PC-9 (cell line): Measurements from ENCODE around the gene CDK13. TPM values are rescaled to one million over a fixed set of nuclear protein-coding genes. Genes with fewer than 3 reads are reported as not detected.

ENCODE experiments used
- BruUV-seq: library from RNA; stranded (reverse); fragments of 400-500 nt; replicated peaks from 2 replicates; lab custom pipeline; 2021; lab: Mats Ljungman, UMichigan
- CTCF ChIA-PET: fragments of 300-600 bp; sonication (Branson Sonifier 250); formaldehyde crosslinking; loops from one replicate; lab custom pipeline; 2022; ENCODE audit warnings: antibody characterized with exemption; lab: Charles Lee
- POLR2A ChIA-PET: fragments of 300-600 bp; sonication (Branson Sonifier 250); formaldehyde crosslinking; loops from one replicate; lab custom pipeline; 2022; ENCODE audit warnings: antibody characterized with exemption; ENCODE audit not compliant: unreplicated experiment; lab: Charles Lee
- DNase-seq, 2 experiments: peaks; one replicate each; pipeline versions ENCODE4 v3.0.0 to v3.0.0-alpha.2; 2015 to 2022; ENCODE audit warnings: mixed read lengths in 1 of 2
- H2AFZ ChIP-seq: fragments of 200-600 bp; sonication (generic); 2 replicates; pipeline ENCODE4 v1.8.1; 2017; ENCODE audit warnings: antibody characterized with exemption
- H3F3A ChIP-seq: fragments of 200-600 bp; sonication (generic); 2 replicates; pipeline ENCODE4 v1.8.1; 2017; ENCODE audit warnings: antibody characterized with exemption, mild to moderate bottlenecking, low read depth; ENCODE audit not compliant: insufficient read depth
- H3K27ac ChIP-seq: fragments of 200-600 bp; sonication (generic); 2 replicates; pipeline ENCODE4 v1.6.1; 2016; ENCODE audit warnings: mixed run types
- H3K27me3 ChIP-seq: fragments of 200-600 bp; sonication (generic); 2 replicates; pipeline ENCODE4 v1.6.1; 2016; ENCODE audit warnings: low read depth, mixed run types; ENCODE audit not compliant: insufficient read depth
- H3K36me3 ChIP-seq: fragments of 200-600 bp; sonication (generic); 2 replicates; pipeline ENCODE4 v1.6.1; 2016; ENCODE audit warnings: low read depth, mixed run types
- H3K4me1 ChIP-seq: fragments of 200-600 bp; sonication (generic); replicated peaks from 2 replicates; pipeline ENCODE4 v1.6.1; 2016; ENCODE audit warnings: mixed run types; ENCODE audit not compliant: insufficient read depth
- H3K4me2 ChIP-seq: fragments of 200-600 bp; sonication (generic); 2 replicates; pipeline ENCODE4 v1.6.1; 2017; ENCODE audit warnings: mixed run types
- H3K4me3 ChIP-seq: fragments of 200-600 bp; sonication (generic); 2 replicates; pipeline ENCODE4 v1.6.1; 2016; ENCODE audit warnings: mixed run types
- H3K79me2 ChIP-seq: fragments of 200-600 bp; sonication (generic); 2 replicates; pipeline ENCODE4 v1.6.1; 2017; ENCODE audit warnings: low read depth, mixed run types
- H3K9me2 ChIP-seq: fragments of 200-600 bp; sonication (generic); 2 replicates; pipeline ENCODE4 v1.8.1; 2017; ENCODE audit warnings: mild to moderate bottlenecking; ENCODE audit not compliant: insufficient read depth
- H3K9me3 ChIP-seq: fragments of 200-600 bp; sonication (generic); 2 replicates; pipeline ENCODE4 v1.8.1; 2016; ENCODE audit warnings: low read depth; ENCODE audit not compliant: insufficient read depth
- H4K20me1 ChIP-seq: fragments of 200-600 bp; sonication (generic); 2 replicates; pipeline ENCODE4 v1.8.1; 2017; ENCODE audit not compliant: insufficient read depth
- EZH2 ChIP-seq: fragments of 200-600 bp; sonication (generic); IDR thresholded peaks from 2 replicates; pipeline ENCODE4 v1.8.0; 2017; ENCODE audit warnings: antibody characterized with exemption, low read depth
- intact Hi-C: fragments of 100-400 bp; cut with micrococcal nuclease; formaldehyde crosslinking; loops from one replicate; pipeline ENCODE4 v1.10.0; 2022; ENCODE audit not compliant: unreplicated experiment
- total RNA-seq: library from RNA; stranded (reverse); gene quantifications from 2 replicates; pipeline ENCODE4 v1.2.3, GENCODE V29; 2021
- TF ChIP-seq, protein P1 (sequence below): fragments of 200-600 bp; sonication (generic); conservative IDR thresholded peaks from 2 replicates; pipeline ENCODE4 v1.6.1; 2017; ENCODE audit warnings: mixed run types, antibody characterized with exemption, mild to moderate bottlenecking, moderate library complexity

The CDK13 gene
- total RNA-seq, 1 experiment from 2014 or later, result 80.9 TPM

DNA sequence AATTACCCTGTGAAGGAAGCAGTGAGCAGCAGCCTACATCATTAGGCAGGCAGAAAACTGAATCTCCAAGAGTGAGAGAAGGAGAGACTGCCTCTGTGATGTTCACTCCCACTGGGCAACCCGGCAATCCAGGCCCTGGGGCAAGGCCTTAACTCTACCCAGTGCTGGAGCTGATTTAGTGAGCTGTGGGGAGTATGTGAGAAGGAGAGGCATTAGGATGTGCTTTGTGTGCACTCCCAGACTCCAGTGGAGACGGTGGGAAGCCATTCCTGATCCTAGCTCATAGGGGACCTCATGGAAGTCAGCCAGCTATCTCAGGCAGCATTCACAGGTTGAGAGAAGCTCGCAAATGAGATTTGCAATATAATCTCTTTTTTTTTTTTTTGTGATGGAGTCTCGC is 41.1 kb upstream of the CDK13 start:
- no peak for DNase-seq
- no peak overlapping the region for H2AFZ ChIP-seq
- H3K27ac ChIP-seq, result no peak overlapping the region
- TF ChIP-seq EZH2, result no peak
- TF ChIP-seq, protein P1, sequence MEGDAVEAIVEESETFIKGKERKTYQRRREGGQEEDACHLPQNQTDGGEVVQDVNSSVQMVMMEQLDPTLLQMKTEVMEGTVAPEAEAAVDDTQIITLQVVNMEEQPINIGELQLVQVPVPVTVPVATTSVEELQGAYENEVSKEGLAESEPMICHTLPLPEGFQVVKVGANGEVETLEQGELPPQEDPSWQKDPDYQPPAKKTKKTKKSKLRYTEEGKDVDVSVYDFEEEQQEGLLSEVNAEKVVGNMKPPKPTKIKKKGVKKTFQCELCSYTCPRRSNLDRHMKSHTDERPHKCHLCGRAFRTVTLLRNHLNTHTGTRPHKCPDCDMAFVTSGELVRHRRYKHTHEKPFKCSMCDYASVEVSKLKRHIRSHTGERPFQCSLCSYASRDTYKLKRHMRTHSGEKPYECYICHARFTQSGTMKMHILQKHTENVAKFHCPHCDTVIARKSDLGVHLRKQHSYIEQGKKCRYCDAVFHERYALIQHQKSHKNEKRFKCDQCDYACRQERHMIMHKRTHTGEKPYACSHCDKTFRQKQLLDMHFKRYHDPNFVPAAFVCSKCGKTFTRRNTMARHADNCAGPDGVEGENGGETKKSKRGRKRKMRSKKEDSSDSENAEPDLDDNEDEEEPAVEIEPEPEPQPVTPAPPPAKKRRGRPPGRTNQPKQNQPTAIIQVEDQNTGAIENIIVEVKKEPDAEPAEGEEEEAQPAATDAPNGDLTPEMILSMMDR, result no peak
- H3F3A ChIP-seq, result no peaks in the 10 kb centered on the region
- H3K79me2 ChIP-seq, result no peaks in the 10 kb centered on the region
- no peaks in the 10 kb centered on the region for H4K20me1 ChIP-seq
- no peaks in the 10 kb centered on the region for H3K9me3 ChIP-seq
- H3K4me1 ChIP-seq, result no peaks in the 10 kb centered on the region
- no peak overlapping the region for H3K4me3 ChIP-seq
- no peaks in the 10 kb centered on the region for H3K36me3 ChIP-seq
- POLR2A ChIA-PET, result no interaction called here
- no peak overlapping the region for H3K4me2 ChIP-seq
- H3K9me2 ChIP-seq, result no peaks in the 10 kb centered on the region
- H3K27me3 ChIP-seq, result no peaks in the 10 kb centered on the region
- CTCF ChIA-PET, result interaction anchor here (0.6 kb wide), 1 partner anchor 99 kb away, joined by 3 read pairs; no protein-coding TSS in a partner anchor
- intact Hi-C loops, result no loop called here
- BruUV-seq, result no TSS peak

DNA sequence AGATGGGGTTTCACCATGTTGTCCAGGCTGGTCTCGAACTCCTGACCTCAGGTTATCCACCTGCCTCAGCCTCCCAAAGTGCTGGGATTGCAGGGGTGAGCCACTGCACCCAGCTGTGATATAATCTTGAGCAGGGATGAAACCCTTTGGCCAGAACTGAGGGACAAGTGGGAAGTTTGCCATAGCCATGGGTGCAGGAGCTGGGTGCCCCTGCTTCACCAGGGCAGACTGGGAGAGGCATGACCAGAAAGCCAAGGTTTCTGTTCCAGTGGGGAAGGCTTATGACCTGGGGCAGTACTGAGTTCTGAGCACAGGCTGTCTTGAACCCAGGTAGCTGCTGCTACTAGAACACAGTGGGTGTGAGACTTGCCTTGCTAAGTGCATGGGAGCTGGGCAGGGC is 40.5 kb upstream of the CDK13 start:
- no peaks in the 10 kb centered on the region for H3K4me1 ChIP-seq
- H3K79me2 ChIP-seq, result no peaks in the 10 kb centered on the region
- ChIA-PET POLR2A (interaction anchor here (0.5 kb wide), 1 partner anchor 61 kb away, joined by 3 read pairs; no protein-coding TSS in a partner anchor), CTCF (interaction anchor here (0.6 kb wide), 1 partner anchor 111 kb away, joined by 3 read pairs; no protein-coding TSS in a partner anchor)
- no peaks in the 10 kb centered on the region for H4K20me1 ChIP-seq
- H3K9me2 ChIP-seq, result no peaks in the 10 kb centered on the region
- H3K36me3 ChIP-seq, result no peaks in the 10 kb centered on the region
- DNase-seq, result peak in 1 of 2 experiments; percentile 30
- H3K27ac ChIP-seq, result no peak overlapping the region
- BruUV-seq, result no TSS peak
- no peaks in the 10 kb centered on the region for H3K9me3 ChIP-seq
- TF ChIP-seq EZH2, result no peak
- TF ChIP-seq, protein P1, result no peak
- intact Hi-C loops, result no loop called here
- no peaks in the 10 kb centered on the region for H3F3A ChIP-seq
- H3K4me2 ChIP-seq, result no peak overlapping the region
- no peaks in the 10 kb centered on the region for H3K27me3 ChIP-seq
- H3K4me3 ChIP-seq, result no peak overlapping the region
- H2AFZ ChIP-seq, result no peak overlapping the region

DNA sequence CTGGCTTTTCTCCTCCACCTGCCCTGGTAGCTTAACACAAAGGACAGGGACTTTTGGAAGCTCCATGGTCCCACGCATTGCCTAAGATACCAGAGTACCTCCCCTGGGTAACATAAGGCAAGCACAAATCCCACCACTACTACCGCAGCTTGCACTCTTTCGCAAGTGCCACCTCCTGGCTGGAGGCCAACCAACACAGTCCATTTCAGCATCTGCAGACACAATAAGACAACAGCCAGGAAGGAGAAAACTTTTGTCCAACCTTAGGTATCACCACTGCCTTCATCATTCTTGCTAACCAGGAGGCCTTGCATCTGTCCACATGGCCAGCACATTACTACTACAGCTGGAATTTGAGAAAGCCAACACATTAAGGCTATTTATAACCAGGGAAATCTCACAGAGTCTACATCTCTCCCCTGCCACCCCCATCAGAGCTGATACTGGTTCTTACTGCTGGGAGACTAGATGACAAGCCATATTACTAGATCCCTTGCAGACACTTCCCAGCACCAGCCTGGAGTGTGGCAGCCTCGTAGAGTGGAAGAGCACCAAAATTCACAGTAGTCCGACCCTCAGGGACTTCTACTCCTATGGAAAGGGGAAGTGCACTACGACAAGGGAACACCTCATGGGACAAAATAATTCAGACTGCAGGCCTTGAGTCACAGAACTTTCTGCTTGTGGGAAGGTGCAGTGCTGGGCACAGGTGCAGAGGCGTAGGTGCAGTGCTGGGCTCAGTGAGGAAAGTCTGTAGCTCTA is 39.8 kb upstream of the CDK13 start:
- TF ChIP-seq, protein P1, result no peak
- Histone ChIP-seq H3K9me2 (no peaks in the 10 kb centered on the region), H3K4me3 (no peak overlapping the region), H3K36me3 (no peaks in the 10 kb centered on the region), H3K27me3 (no peaks in the 10 kb centered on the region), H3F3A (no peaks in the 10 kb centered on the region), H3K4me1 (no peaks in the 10 kb centered on the region), H3K79me2 (no peaks in the 10 kb centered on the region), H2AFZ (no peak overlapping the region), H3K4me2 (no peak overlapping the region), H3K27ac (no peak overlapping the region), H3K9me3 (no peaks in the 10 kb centered on the region), H4K20me1 (no peaks in the 10 kb centered on the region)
- no TSS peak for BruUV-seq
- peak in 1 of 2 experiments; percentile 32 for DNase-seq
- CTCF ChIA-PET, result interaction anchor here (0.6 kb wide), 1 partner anchor 112 kb away, joined by 3 read pairs; no protein-coding TSS in a partner anchor
- POLR2A ChIA-PET, result interaction anchor here (0.5 kb wide), 1 partner anchor 61 kb away, joined by 3 read pairs; no protein-coding TSS in a partner anchor
- intact Hi-C loops, result no loop called here
